HepG2 (cell line): ENCODE results near the gene GMPPB. TPM values are rescaled to one million over a fixed set of nuclear protein-coding genes. Genes with fewer than 3 reads are reported as not detected.

Source experiments
- AGO1 ChIP-seq: fragments of 200-400 bp; formaldehyde crosslinking; IDR thresholded peaks from 2 replicates; pipeline ENCODE4 v1.6.1; 2017; ENCODE audit warnings: mild to moderate bottlenecking, low read depth, low read length, moderate library complexity; ENCODE audit not compliant: poor library complexity, severe bottlenecking
- ATF7 ChIP-seq, 2 experiments: fragments of 450-650 bp in 1 of 2; sonication (generic) in 1 of 2; formaldehyde crosslinking in 1 of 2; IDR thresholded peaks; 2 replicates each; pipeline versions ENCODE4 v1.4.0 to v1.6.1; 2016 to 2020; ENCODE audit warnings: antibody characterized with exemption in 1 of 2, mild to moderate bottlenecking in 1 of 2, missing genetic modification reagents in 1 of 2
- ELF1 ChIP-seq: sonication (generic); formaldehyde crosslinking; IDR thresholded peaks from 2 replicates; pipeline ENCODE4 v1.4.0; 2020; ENCODE audit warnings: missing genetic modification reagents
- FOSL1 ChIP-seq: sonication (generic); formaldehyde crosslinking; IDR thresholded peaks from 2 replicates; pipeline ENCODE4 v1.9.0; 2021; ENCODE audit warnings: missing genetic modification reagents, borderline replicate concordance
- JUND ChIP-seq: sonication (generic); formaldehyde crosslinking; IDR thresholded peaks from 2 replicates; pipeline ENCODE4 v1.8.0; 2022; ENCODE audit warnings: mild to moderate bottlenecking, missing genetic modification reagents
- KMT2B ChIP-seq: IDR thresholded peaks from 2 replicates; pipeline ENCODE4 v1.6.1; 2016; ENCODE audit warnings: missing genetic modification reagents, missing compliant biosample characterization
- NCOA5 ChIP-seq: sonication (generic); formaldehyde crosslinking; IDR thresholded peaks from 2 replicates; pipeline ENCODE4 v1.4.0; 2020; ENCODE audit warnings: missing genetic modification reagents
- NCOR1 ChIP-seq: fragments of 200-600 bp; sonication (generic); IDR thresholded peaks from 2 replicates; pipeline ENCODE4 v1.7.0; 2017; ENCODE audit warnings: antibody characterized with exemption, low read length, borderline replicate concordance
- NFE2L1 ChIP-seq: sonication (generic); formaldehyde crosslinking; IDR thresholded peaks from 2 replicates; pipeline ENCODE4 v1.4.0; 2020; ENCODE audit warnings: missing genetic modification reagents, mild to moderate bottlenecking, borderline replicate concordance
- RORA ChIP-seq: sonication (generic); formaldehyde crosslinking; IDR thresholded peaks from 2 replicates; pipeline ENCODE4 v1.5.0; 2020; ENCODE audit warnings: mild to moderate bottlenecking, missing genetic modification reagents, moderate library complexity
- SNAI1 ChIP-seq: sonication (generic); formaldehyde crosslinking; IDR thresholded peaks from 2 replicates; pipeline ENCODE4 v1.5.0; 2020; ENCODE audit warnings: mild to moderate bottlenecking, missing genetic modification reagents, borderline replicate concordance
- SRF ChIP-seq: IDR thresholded peaks from 2 replicates; pipeline ENCODE4 v1.6.1; 2011; ENCODE audit warnings: mild to moderate bottlenecking, low read depth, low read length, moderate library complexity
- SRSF4 ChIP-seq: fragments of 200-400 bp; formaldehyde crosslinking; IDR thresholded peaks from one replicate; pipeline ENCODE4 v1.6.1; 2018; ENCODE audit warnings: mild to moderate bottlenecking, low read depth, low read length, moderate library complexity; ENCODE audit not compliant: poor library complexity, severe bottlenecking
- TMF1 ChIP-seq: sonication (generic); formaldehyde crosslinking; IDR thresholded peaks from 2 replicates; pipeline ENCODE4 v1.8.1; 2022; ENCODE audit warnings: low read depth, missing genetic modification reagents
- ZGPAT ChIP-seq: IDR thresholded peaks from 2 replicates; pipeline ENCODE4 v1.6.1; 2016; ENCODE audit warnings: mild to moderate bottlenecking
- ZIK1 ChIP-seq: sonication (generic); formaldehyde crosslinking; IDR thresholded peaks from 2 replicates; pipeline ENCODE4 v1.5.0; 2020; ENCODE audit warnings: mild to moderate bottlenecking, low read depth, missing genetic modification reagents, borderline replicate concordance
- ZNF331 ChIP-seq: sonication (generic); formaldehyde crosslinking; IDR thresholded peaks from 2 replicates; pipeline ENCODE4 v1.4.0; 2020; ENCODE audit warnings: missing genetic modification reagents
- ZNF530 ChIP-seq: sonication (generic); formaldehyde crosslinking; IDR thresholded peaks from 2 replicates; pipeline ENCODE4 v1.5.0; 2020; ENCODE audit warnings: low read depth, mild to moderate bottlenecking, missing genetic modification reagents
- ZNF709 ChIP-seq: sonication (generic); formaldehyde crosslinking; IDR thresholded peaks from 2 replicates; pipeline ENCODE4 v1.5.0; 2020; ENCODE audit warnings: mild to moderate bottlenecking, missing genetic modification reagents
- ZNF768 ChIP-seq: sonication (generic); formaldehyde crosslinking; IDR thresholded peaks from 2 replicates; pipeline ENCODE4 v1.4.0; 2020; ENCODE audit warnings: missing genetic modification reagents
- ZNF773 ChIP-seq: sonication (generic); formaldehyde crosslinking; IDR thresholded peaks from 2 replicates; pipeline ENCODE4 v1.4.0; 2020; ENCODE audit warnings: missing genetic modification reagents, borderline replicate concordance
- ZNF788 ChIP-seq: sonication (generic); formaldehyde crosslinking; IDR thresholded peaks from 2 replicates; pipeline ENCODE4 v1.5.0; 2020; ENCODE audit warnings: mild to moderate bottlenecking, missing genetic modification reagents, borderline replicate concordance
- ZNF879 ChIP-seq: sonication (generic); formaldehyde crosslinking; IDR thresholded peaks from 2 replicates; pipeline ENCODE4 v1.8.1; 2023; ENCODE audit warnings: missing genetic modification reagents
- ZZZ3 ChIP-seq: sonication (generic); formaldehyde crosslinking; IDR thresholded peaks from 2 replicates; pipeline ENCODE4 v1.4.0; 2020; ENCODE audit warnings: missing genetic modification reagents, mild to moderate bottlenecking, borderline replicate concordance
- polyA plus RNA-seq, 8 experiments: library from polyadenylated mRNA; depleted of rRNA in 3 of 8; stranded (reverse) in 7 of 8; unstranded in 1 of 8; fragments of >200 nt; fragmentation: Illumina TruSeq in 4 of 8; extraction: Trizol in 4 of 8; gene quantifications; 2 replicates each; pipeline versions ENCODE4 v1.2.1 to v1.2.3, GENCODE V29; 2011 to 2016; ENCODE audit warnings: low read depth in 4 of 8, missing spikeins in 1 of 8, mixed read lengths in 1 of 8; ENCODE audit not compliant: insufficient read depth in 1 of 8
- total RNA-seq, 5 experiments: library from RNA; depleted of rRNA; stranded (reverse); fragments of >200 nt; fragmentation: Illumina TruSeq; extraction: Trizol; gene quantifications; 2 replicates each; pipeline ENCODE4 v1.2.3, GENCODE V29; 2016; ENCODE audit warnings: low read depth in 1 of 5
- TF ChIP-seq, protein P1 (sequence below): sonication (generic); formaldehyde crosslinking; IDR thresholded peaks from 2 replicates; pipeline ENCODE4 v1.5.0; 2020; ENCODE audit warnings: missing genetic modification reagents
- TF ChIP-seq, protein P2 (sequence below): IDR thresholded peaks from 2 replicates; pipeline ENCODE4 v1.6.1; 2012; ENCODE audit warnings: inconsistent platforms
- TF ChIP-seq, protein P3 (sequence below): sonication (generic); formaldehyde crosslinking; IDR thresholded peaks from 2 replicates; pipeline ENCODE4 v1.4.0; 2020; ENCODE audit warnings: missing genetic modification reagents

GMPPB gene
- total and polyA plus RNA-seq, 2 of the 13 experiments (the other 11 are each of a cell fraction or from before 2014, with no cell fraction given): 6.5 to 23.1 TPM

DNA sequence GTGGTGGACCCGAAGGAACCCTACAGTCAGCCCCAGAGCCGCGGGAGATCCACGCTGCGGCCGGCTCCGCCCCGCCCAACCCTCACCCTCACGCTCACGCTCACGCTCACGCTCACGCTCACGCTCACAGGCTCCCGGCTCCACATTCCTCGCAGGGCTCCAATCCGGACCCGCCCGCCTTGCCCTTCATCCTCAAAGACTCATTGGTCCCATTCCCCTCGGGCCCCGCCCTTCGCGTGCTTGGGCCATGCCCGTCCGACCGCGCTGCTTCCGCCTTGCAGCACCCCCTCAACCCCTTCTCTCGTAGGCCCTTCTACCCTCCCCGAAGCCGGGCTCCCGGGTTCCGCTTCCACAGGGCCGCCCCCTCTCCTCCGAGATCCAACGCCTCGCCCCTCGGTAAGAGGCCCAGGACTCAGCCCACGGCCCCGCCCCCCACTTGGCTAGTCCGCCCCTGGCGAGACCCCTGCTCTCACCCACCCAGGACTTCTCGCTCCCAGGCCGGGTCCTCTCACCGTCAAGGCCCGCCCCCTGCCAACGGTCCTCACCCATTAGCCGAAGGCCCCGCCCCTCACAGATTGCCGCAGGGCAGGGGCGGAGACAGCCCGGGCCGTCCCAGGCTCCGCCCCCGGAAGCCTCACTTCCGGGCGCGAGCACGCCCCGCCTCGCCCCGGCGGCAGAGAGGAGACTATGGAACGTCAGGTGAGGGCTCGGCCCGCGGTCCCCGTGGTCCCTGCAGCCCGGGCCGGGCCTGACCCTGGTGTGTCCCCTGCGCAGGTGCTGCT, 49.8 kb downstream of the GMPPB start, which contains the start of gene APEH (continued):
- TF ChIP-seq ZZZ3 (CRISPR knock-in tag) (peak; percentile 33; the same call in 1 of the 2 replicates), ZNF709 (no peak; the same call in none of the 2 replicates), TMF1 (CRISPR knock-in tag) (peak; percentile 18; the same call in 1 of the 2 replicates), ELF1 (CRISPR knock-in tag) (peak; percentile 88), ZNF788 (peak; percentile 52; the same call in 1 of the 2 replicates), ZNF530 (CRISPR knock-in tag) (no peak), SRF (no peak), SRSF4 (no peak), NFE2L1 (no peak), ZNF773 (peak; percentile 82), ZGPAT (CRISPR knock-in tag) (peak; percentile 74), AGO1 (peak; percentile 76), ZIK1 (CRISPR knock-in tag) (no peak), NCOA5 (CRISPR knock-in tag) (no peak), ATF7 (IDR thresholded peaks at IDR 0.05) (no peak), ATF7 (CRISPR knock-in tag; IDR thresholded peaks at IDR 0.05) (no peak), JUND (CRISPR knock-in tag) (no peak), ZNF331 (no peak), ZNF768 (CRISPR knock-in tag) (no peak), FOSL1 (CRISPR knock-in tag) (no peak), NCOR1 (peak; percentile 53; the same call in 1 of the 2 replicates), ZNF879 (CRISPR knock-in tag) (0 out of 2 replicates have a peak, but pooled peaks have one; percentile 62), KMT2B (peak; percentile 25; the same call in 1 of the 2 replicates), SNAI1 (CRISPR knock-in tag) (no peak), RORA (CRISPR knock-in tag) (no peak)
- TF ChIP-seq, protein P1, sequence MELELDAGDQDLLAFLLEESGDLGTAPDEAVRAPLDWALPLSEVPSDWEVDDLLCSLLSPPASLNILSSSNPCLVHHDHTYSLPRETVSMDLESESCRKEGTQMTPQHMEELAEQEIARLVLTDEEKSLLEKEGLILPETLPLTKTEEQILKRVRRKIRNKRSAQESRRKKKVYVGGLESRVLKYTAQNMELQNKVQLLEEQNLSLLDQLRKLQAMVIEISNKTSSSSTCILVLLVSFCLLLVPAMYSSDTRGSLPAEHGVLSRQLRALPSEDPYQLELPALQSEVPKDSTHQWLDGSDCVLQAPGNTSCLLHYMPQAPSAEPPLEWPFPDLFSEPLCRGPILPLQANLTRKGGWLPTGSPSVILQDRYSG (CRISPR knock-in tag): no peak
- TF ChIP-seq, protein P2, sequence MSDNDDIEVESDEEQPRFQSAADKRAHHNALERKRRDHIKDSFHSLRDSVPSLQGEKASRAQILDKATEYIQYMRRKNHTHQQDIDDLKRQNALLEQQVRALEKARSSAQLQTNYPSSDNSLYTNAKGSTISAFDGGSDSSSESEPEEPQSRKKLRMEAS: no peak
- TF ChIP-seq, protein P3, sequence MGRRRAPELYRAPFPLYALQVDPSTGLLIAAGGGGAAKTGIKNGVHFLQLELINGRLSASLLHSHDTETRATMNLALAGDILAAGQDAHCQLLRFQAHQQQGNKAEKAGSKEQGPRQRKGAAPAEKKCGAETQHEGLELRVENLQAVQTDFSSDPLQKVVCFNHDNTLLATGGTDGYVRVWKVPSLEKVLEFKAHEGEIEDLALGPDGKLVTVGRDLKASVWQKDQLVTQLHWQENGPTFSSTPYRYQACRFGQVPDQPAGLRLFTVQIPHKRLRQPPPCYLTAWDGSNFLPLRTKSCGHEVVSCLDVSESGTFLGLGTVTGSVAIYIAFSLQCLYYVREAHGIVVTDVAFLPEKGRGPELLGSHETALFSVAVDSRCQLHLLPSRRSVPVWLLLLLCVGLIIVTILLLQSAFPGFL: no peak
